ENCODE data around the gene KCNJ3.

Gene KCNJ3, protein sequence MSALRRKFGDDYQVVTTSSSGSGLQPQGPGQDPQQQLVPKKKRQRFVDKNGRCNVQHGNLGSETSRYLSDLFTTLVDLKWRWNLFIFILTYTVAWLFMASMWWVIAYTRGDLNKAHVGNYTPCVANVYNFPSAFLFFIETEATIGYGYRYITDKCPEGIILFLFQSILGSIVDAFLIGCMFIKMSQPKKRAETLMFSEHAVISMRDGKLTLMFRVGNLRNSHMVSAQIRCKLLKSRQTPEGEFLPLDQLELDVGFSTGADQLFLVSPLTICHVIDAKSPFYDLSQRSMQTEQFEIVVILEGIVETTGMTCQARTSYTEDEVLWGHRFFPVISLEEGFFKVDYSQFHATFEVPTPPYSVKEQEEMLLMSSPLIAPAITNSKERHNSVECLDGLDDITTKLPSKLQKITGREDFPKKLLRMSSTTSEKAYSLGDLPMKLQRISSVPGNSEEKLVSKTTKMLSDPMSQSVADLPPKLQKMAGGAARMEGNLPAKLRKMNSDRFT

GRCh38 chr2:154698296-154698720, at the start of gene KCNJ3:
KCNJ3 (plus strand) TSS chr2:154698695; CDS start chr2:154698776, 81 bp downstream.
- DNase-seq (ENCODE audit: low read depth): no peak

DNA sequence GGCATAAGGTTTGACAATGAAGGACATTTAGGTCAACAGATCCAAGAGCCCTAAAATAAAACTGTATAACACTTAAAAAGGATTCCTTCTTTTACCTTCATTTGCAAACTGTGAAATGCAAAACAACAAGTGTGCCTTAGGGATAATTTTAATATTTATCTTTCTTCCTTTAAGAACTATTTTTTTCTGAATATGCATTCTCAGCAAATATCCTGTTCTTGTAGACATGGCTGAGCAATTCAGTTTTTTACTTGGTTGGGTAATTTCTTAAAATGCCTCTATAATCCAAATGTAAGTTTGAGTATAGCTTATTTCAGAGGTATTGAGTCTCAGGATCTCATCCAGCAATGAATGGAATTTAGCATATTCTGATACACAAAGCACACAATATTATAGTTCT, 43.0 kb upstream of the KCNJ3 start:
- no peak for DNase-seq (ENCODE audit: low read depth)

- no peak for DNase-seq (ENCODE audit: low read depth)
Observed at GRCh38 chr2:154658854-154659253, 39.6 kb upstream of the KCNJ3 start.

- DNase-seq (ENCODE audit: low read depth): no peak
Observed at GRCh38 chr2:154664248-154664647, 34.2 kb upstream of the KCNJ3 start.

DNA sequence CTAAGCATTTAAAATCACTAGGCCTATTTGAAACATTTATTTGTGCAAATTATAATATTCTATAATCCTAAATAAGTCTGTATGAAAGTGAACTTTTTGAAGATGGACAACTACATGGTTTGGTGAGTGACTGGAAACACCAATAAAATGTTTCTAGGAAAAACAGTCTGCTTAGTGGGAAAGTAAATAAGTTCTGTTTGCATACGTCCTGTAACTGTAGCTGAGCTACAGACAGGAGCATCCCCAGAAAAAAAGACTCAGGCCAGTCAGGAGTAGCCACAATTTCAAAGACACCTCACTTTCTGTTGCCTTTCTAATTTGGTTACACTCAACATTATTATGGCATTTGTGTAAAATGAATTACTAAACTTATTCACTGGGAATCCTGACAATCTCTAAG, 28.4 kb upstream of the KCNJ3 start:
- DNase-seq (ENCODE audit: low read depth): no peak

- DNase-seq (ENCODE audit: low read depth): no peak
Observed at GRCh38 chr2:154673694-154674093, 24.8 kb upstream of the KCNJ3 start.

DNA sequence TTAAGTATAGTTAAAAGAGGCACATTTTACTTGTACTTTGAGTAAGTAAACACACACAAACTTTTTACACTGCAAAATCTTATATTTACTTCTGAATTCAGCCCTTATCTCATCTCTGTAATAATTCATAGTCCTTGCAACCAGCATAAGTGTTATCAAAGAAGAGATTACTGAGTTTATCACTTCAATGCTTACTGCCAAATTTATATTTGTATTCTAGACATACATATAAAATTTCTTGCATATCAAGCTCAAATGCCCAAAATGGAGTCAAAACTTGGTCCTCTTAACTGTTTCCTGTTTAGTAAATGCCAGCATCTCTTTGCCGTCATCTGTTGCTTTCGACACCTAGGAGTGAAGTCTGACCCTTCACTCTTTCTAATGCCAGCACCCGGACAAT, 21.1 kb upstream of the KCNJ3 start:
- DNase-seq (ENCODE audit: low read depth): no peak

- DNase-seq (ENCODE audit: low read depth): no peak
Observed at GRCh38 chr2:154681741-154682140, 16.8 kb upstream of the KCNJ3 start.

DNA sequence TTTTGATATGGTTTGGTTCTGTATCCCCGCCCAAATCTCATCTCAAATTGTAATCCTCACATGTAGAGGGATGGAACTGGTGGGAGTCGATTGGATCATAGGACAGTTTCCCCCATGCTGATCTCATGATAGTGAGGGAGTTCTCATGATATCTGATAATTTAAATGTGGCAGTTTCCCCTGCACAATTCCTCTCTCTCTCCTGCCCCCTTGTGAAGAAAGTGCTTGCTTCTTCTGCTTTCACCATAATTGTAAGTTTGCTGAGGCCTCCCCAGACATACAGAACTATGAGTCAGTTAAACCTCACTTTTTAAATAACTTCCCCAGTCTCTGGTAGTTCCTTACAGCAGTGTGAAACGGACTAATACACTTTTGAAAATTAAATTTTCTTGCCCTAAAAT, 12.3 kb upstream of the KCNJ3 start:
- no peak for DNase-seq (ENCODE audit: low read depth)

GRCh38 chr2:154688373-154688772, 10.1 kb upstream of the KCNJ3 start:
- DNase-seq (ENCODE audit: low read depth): no peak

DNA sequence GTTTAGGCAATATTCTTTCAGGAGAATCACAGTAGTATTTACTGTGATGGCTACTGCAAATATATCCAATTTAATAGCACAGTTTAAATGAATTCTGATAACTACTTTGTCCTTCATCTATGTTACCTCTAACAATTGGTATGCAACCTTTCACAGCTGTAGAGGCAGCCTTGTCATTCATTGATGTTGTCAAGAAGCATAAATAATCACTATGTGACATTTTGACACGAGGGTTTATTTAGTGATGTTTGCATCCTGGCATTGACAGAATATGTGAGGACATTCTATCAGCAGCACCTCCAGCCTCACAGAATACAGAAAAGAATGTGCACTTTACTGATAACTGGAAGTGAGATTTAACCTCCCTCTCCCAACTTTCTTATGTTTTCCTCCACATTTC, 9.3 kb upstream of the KCNJ3 start:
- DNase-seq (ENCODE audit: low read depth): no peak

- DNase-seq (ENCODE audit: low read depth): no peak
Observed at GRCh38 chr2:154692927-154693326, 5.6 kb upstream of the KCNJ3 start.

- no peak for DNase-seq (ENCODE audit: low read depth)
Observed at GRCh38 chr2:154693741-154694340, 4.7 kb upstream of the KCNJ3 start.

DNA sequence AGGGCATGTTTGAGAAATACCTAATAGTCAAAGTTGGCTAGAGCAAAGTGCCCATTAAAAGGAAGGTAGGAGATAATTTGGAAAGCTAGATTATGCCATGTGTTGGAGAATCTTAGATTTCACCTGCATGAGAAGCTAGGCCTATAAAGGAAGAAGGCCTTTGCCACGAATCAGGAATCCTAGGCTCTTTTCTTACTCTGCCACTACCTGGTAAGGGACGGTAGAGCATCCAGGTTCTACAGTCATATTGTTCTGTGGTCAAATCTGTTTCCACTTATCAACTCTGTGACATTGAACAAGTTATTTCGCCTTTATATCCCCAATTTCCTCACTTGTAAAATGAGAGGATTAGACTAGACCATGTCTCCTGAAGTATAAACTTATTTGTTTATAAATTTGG, 3.6 kb upstream of the KCNJ3 start:
- DNase-seq (ENCODE audit: low read depth): no peak

DNA sequence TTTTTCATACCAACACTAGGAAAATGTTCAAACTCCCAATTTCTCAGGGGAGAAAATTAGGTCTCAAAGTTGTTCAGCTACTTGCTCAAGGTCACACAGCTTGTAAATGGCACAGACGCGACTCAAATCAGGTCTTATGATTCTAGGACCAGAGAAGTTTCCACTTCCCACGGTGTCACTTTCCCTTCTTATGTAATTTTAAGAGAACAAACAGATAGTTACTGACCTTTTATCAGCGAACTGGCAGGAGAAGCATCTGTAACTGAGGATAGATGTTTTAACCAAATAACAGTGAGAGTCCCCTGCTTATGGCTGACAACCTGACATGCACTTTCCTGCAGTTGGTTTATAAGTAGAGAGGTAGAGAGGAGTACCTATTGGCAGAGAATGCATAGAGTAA, 2.1 kb upstream of the KCNJ3 start:
- DNase-seq (ENCODE audit: low read depth): no peak

- no peak for DNase-seq (ENCODE audit: low read depth)
Observed at GRCh38 chr2:154696810-154697417, 1.6 kb upstream of the KCNJ3 start.

DNA sequence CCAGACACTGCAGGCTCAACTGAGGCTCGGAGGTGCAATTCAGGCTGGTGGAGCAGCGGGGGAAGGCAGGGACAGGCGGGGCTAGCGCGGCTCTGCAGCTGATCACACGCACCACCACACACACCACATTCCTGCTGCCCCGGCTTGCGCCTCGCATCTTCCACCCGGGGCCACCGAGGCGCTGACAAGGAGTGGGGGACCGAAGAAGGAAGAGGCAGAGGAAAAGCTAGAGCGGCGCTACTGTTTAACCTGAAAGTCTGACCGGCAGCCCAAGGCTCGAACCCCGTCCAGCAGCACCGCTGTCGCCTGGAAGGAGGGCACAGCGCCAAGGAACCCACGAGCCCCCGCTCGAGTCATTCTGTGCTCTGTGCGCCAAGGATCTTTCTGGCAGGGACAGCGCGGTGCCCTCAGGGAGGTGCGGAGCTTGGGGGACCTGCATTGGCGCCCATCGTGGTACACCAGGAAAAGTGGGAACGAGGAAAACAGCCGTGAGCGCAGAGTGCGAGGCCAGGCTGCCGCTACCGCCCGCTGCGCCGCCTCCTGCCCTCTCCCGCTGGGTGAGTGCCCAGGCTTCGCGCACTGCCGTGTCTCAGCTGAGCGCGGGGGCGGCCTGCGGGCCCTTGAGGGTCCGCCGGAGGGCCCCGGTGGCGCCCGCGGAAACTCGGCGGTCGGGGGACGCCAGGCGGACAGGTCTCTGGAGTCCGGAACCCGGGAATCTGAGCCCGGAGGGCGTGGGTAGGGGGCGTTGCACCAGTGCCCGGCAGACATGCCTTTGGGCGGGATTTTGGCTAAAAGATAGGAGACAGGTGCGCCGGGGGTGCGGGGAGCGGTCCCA, 860 bp upstream of the KCNJ3 start:
- DNase-seq (ENCODE audit: low read depth): no peak

DNA sequence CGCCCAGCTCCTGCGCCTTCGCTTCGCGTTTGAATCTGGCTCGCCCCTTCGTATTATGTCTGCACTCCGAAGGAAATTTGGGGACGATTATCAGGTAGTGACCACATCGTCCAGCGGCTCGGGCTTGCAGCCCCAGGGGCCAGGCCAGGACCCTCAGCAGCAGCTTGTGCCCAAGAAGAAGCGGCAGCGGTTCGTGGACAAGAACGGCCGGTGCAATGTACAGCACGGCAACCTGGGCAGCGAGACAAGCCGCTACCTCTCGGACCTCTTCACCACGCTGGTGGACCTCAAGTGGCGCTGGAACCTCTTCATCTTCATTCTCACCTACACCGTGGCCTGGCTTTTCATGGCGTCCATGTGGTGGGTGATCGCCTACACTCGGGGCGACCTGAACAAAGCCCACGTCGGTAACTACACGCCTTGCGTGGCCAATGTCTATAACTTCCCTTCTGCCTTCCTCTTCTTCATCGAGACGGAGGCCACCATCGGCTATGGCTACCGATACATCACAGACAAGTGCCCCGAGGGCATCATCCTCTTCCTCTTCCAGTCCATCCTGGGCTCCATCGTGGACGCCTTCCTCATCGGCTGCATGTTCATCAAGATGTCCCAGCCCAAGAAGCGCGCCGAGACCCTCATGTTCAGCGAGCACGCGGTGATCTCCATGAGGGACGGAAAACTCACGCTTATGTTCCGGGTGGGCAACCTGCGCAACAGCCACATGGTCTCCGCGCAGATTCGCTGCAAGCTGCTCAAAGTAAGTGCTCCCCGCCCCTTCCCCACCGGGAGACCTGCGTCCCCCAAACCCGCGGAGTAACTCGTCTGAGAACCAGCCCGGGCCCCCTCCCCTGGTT, 453 bp downstream of the KCNJ3 start:
- DNase-seq (ENCODE audit: low read depth): no peak

GRCh38 chr2:154699575-154699930, 1.1 kb downstream of the KCNJ3 start:
- no peak for DNase-seq (ENCODE audit: low read depth)

- DNase-seq (ENCODE audit: low read depth): no peak
Observed at GRCh38 chr2:154700136-154700535, 1.6 kb downstream of the KCNJ3 start.

- DNase-seq (ENCODE audit: low read depth): no peak
Observed at GRCh38 chr2:154704991-154705390, 6.5 kb downstream of the KCNJ3 start.
